T1000 (cell line): ENCODE data around the gene DAPK1.
"Not testable (repeated sequence)": the region's sequence is repeated elsewhere in the genome, so short reads cannot be mapped to it uniquely, and the experiment has no call there.

Experiments used
- DNase-seq: peaks from one replicate; lab custom pipeline; 2025; ENCODE audit warnings: mixed read lengths; lab: John Stamatoyannopoulos, UW

The DAPK1 gene

GRCh38 chr9:87741891-87742290 lies 244.2 kb downstream of the DAPK1 start:
- no peak for DNase-seq

- no peak for DNase-seq
These were observed 245.3 kb downstream of the DAPK1 start for GRCh38 chr9:87742813-87743428.

GRCh38 chr9:87744247-87744646 lies 246.6 kb downstream of the DAPK1 start:
- DNase-seq = not testable (repeated sequence)

GRCh38 chr9:87746186-87746585 lies 248.5 kb downstream of the DAPK1 start:
- DNase-seq = no peak

GRCh38 chr9:87748881-87749280 lies 251.2 kb downstream of the DAPK1 start:
- no peak for DNase-seq

- DNase-seq = no peak
These were observed 251.8 kb downstream of the DAPK1 start for GRCh38 chr9:87749335-87750035.

GRCh38 chr9:87750726-87751125 lies 253.1 kb downstream of the DAPK1 start:
- no peak for DNase-seq

GRCh38 chr9:87751423-87751822 lies 253.8 kb downstream of the DAPK1 start:
- no peak for DNase-seq

GRCh38 chr9:87751868-87752267 lies 254.2 kb downstream of the DAPK1 start:
- DNase-seq = no peak

- DNase-seq = no peak
These were observed 255.6 kb downstream of the DAPK1 start for GRCh38 chr9:87753313-87753712.
